ENCODE data around the gene STX3.

The STX3 gene

GRCh38 chr11:59754859-59755700, at the start of gene STX3:
Gene STX3 (plus strand): TSS chr11:59755376. CDS start chr11:59755606, 230 bp downstream.
- DNase-seq (ENCODE audit: low spot score), result peak; percentile 56

- DNase-seq (ENCODE audit: low spot score), result no peak
Observed at GRCh38 chr11:59706518-59707285, 48.5 kb upstream of the STX3 start.

GRCh38 chr11:59707371-59707770, 47.8 kb upstream of the STX3 start:
- no peak for DNase-seq (ENCODE audit: low spot score)

GRCh38 chr11:59708537-59708936, 46.6 kb upstream of the STX3 start:
- DNase-seq (ENCODE audit: low spot score), result no peak

GRCh38 chr11:59710136-59710847, 44.9 kb upstream of the STX3 start:
- no peak for DNase-seq (ENCODE audit: low spot score)

- no peak for DNase-seq (ENCODE audit: low spot score)
Observed at GRCh38 chr11:59713745-59714144, 41.4 kb upstream of the STX3 start, which contains the start of gene OR10V1. Gene OR10V1 (minus strand): TSS chr11:59713845. CDS start chr11:59713845, 0 bp downstream.

- DNase-seq (ENCODE audit: low spot score), result no peak
Observed at GRCh38 chr11:59716051-59716450, 39.1 kb upstream of the STX3 start.

GRCh38 chr11:59719556-59719955, 35.6 kb upstream of the STX3 start:
- peak; percentile 16 for DNase-seq (ENCODE audit: low spot score)

GRCh38 chr11:59724066-59724465, 31.1 kb upstream of the STX3 start:
- DNase-seq (ENCODE audit: low spot score), result no peak

- no peak for DNase-seq (ENCODE audit: low spot score)
Observed at GRCh38 chr11:59727426-59727825, 27.8 kb upstream of the STX3 start.

GRCh38 chr11:59728154-59728553, 27.0 kb upstream of the STX3 start:
- no peak for DNase-seq (ENCODE audit: low spot score)

GRCh38 chr11:59728913-59729312, 26.3 kb upstream of the STX3 start:
- no peak for DNase-seq (ENCODE audit: low spot score)

GRCh38 chr11:59729834-59730233, 25.3 kb upstream of the STX3 start:
- no peak for DNase-seq (ENCODE audit: low spot score)

GRCh38 chr11:59730896-59731565, 24.1 kb upstream of the STX3 start:
- no peak for DNase-seq (ENCODE audit: low spot score)

- no peak for DNase-seq (ENCODE audit: low spot score)
Observed at GRCh38 chr11:59746111-59746510, 9.1 kb upstream of the STX3 start.

GRCh38 chr11:59753650-59754493, 1.3 kb upstream of the STX3 start:
- peak; percentile 92 for DNase-seq (ENCODE audit: low spot score)

- no peak for DNase-seq (ENCODE audit: low spot score)
Observed at GRCh38 chr11:59754494-59754858, 700 bp upstream of the STX3 start.

GRCh38 chr11:59755701-59756557, 753 bp downstream of the STX3 start:
- DNase-seq (ENCODE audit: low spot score), result peak; percentile 74

- no peak for DNase-seq (ENCODE audit: low spot score)
Observed at GRCh38 chr11:59756558-59756840, 1.3 kb downstream of the STX3 start.

GRCh38 chr11:59756845-59757244, 1.7 kb downstream of the STX3 start:
- DNase-seq (ENCODE audit: low spot score), result no peak
